ENCODE measurements around the gene ABCC6.
"Not testable (repeated sequence)": the region's sequence is repeated elsewhere in the genome, so short reads cannot be mapped to it uniquely, and the experiment has no call there.

ABCC6 gene

DNA sequence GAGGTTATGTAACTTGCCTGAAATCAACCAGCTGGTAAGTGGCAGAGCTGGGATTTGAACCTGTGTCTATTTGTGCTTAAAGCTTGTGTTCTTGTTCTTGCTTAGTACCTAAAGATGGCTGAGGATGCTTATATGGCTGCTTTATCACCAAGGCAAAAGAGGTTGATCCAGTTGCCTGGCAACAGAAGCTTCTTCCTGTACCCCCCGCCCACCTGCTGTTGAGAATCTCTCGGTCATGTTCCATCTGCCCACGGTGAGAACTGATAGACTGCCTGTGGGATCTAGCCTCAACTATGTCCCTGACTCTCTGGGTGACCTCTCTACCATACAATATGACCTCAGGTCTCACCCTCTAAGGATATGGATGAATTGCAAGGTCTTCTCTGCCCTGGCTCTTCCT is 60.7 kb downstream of the ABCC6 start:
- DNase-seq (ENCODE audit: low read depth in 1 of 2, low spot score in 1 of 2) = no peak

DNA sequence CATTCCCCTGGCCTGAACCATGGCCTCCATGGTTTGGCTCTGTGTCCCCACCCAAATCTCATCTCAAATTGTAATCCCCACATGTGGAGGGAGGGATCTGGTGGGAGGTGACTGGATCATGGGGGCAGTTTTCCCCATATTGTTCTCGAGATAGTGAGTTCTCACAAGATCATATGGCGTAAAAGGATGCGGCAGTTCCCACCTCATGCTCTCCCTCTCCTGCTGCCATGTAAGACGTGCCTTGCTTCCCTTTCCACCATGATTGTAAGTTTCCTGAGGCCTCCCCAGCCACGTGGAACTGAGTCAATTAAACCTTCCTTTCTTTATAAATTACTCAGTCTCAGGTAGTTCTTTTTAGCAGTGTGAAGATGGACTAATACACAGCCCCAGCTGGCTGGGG is 61.5 kb downstream of the ABCC6 start:
- DNase-seq (ENCODE audit: low read depth in 1 of 2, low spot score in 1 of 2) = not testable (repeated sequence)

DNA sequence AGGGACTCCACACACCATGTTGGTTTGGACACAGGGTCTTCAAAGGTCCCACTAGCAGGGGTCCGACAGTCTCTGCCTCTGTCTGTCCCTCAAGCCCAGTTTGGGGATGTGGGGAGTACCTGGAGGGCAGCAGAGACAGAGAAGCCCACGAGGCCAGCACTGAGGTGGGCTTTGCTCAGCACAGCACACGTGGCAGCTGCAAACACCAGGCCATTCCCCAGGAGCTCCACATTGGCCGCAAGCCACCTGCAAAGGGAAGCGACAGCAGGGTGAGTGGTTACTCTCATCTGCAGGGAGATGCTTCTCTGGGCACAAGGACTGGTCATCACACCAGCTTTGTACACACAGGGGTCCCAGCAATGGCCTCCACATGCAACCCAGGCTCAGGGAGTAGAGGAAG is 62.0 kb downstream of the ABCC6 start:
- no peak for DNase-seq (ENCODE audit: low read depth in 1 of 2, low spot score in 1 of 2)

DNA sequence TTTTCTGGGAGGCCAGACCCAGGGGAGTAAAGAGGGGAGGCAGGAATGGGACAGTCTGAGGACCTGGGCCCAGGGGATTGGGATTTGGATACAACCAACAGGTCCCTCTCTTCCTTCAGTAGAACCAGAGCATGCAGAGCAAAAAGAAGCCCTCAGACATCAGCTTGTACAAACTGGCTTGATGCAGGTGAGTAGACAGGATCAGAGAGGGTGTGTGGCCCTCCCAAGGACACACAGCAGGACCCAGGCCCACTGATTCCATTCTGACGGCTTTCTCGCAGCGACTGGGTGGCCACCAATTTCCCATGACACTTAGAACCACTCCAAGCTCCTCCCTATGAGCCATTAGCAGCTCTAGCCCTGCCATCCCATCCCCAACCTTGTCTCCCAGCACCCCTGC is 63.6 kb downstream of the ABCC6 start:
- DNase-seq (ENCODE audit: low read depth in 1 of 2, low spot score in 1 of 2) = no peak

DNA sequence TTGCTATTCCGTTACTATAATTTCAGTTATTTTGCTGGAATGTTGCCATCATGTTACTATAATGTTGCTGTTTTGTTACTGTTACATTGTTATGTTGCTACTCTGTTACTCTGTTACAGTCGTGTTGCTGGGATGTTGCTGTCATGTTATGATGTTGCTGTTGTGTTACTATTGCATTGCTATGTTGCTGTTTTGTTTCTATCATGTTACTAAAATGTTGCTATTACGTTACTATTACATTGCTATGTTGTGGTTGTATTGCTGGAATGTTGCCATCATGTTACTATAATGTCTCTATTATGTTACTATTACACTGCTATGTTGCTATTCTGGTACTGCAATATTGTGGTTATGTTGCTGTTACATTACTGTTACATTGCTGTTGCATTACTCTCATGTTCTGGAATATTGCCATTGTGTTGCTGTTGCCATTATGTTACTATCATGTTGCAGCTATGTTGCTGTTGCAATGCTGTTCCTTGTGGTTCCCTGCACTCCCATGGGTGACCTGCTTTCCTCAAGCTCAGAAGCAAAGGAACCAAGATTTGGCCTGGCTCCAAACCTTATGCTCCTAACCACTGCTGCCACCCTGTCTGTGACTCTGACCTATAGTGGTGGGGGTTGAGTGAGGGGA is 64.4 kb downstream of the ABCC6 start:
- DNase-seq (ENCODE audit: low read depth in 1 of 2, low spot score in 1 of 2) = no peak

DNA sequence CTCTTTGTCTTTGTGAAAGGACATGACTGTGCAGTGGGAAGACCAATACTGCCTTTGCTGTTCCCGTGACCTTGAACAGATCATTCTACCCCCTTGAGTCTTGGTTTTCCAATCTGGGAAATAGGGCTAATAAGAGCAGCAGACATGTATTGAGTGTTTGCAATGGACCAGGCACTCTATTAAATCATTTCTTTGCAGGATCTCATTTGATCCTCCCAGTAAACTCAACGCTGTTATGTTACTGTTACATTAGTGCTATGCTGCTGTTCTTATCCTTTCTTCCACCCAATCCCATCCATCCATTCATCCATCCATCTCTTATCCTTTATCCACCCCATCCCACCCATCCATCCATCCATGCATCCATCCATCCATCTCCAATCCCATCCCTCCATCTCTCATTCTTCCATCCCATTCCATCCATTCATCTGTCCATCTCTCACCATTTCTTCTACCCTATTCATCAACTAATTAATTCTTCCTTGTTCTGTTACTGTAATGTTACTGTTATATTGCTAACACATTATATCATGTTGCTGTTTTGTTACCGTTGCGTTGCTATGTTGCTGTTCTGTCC is 65.1 kb downstream of the ABCC6 start:
- DNase-seq (ENCODE audit: low read depth in 1 of 2, low spot score in 1 of 2) = no peak

DNA sequence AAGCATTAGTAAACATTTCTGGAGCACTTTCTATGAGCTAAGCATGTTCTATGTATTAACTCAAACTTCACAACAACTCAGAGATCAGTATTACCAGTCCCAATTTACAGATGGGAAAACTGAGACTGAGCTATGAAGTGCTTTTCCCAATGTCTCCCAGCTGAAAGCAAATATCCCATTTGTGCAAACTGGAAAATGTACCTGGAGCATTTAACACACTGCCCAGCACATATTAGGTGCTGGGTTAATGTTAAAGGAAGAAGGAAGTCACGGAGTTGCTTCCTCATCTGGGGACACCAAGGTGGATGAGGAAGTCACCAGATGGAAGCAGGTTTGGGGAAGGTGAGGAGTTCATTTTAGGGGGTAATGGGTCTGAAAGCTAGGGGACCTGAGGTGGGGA is 66.1 kb downstream of the ABCC6 start:
- no peak for DNase-seq (ENCODE audit: low read depth in 1 of 2, low spot score in 1 of 2)

DNA sequence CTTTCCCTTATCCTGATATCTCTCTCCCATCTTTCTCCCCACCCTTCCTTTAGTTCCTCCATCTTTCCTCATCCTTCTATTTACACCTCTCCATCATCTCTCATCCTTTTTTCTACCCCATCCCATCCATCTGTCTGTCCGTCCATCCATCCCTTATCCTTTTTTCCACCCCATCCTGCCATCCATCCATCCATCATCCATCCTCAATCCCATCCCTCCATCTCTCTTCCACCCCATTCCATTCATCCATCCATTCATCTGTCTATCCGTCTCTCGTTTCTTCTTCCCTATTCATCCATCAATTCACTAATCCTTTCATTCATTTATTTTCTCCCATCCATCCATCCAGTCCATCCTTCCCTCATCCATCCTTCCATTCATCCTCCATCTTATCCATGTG is 68.1 kb downstream of the ABCC6 start:
- no peak for DNase-seq (ENCODE audit: low read depth in 1 of 2, low spot score in 1 of 2)

DNA sequence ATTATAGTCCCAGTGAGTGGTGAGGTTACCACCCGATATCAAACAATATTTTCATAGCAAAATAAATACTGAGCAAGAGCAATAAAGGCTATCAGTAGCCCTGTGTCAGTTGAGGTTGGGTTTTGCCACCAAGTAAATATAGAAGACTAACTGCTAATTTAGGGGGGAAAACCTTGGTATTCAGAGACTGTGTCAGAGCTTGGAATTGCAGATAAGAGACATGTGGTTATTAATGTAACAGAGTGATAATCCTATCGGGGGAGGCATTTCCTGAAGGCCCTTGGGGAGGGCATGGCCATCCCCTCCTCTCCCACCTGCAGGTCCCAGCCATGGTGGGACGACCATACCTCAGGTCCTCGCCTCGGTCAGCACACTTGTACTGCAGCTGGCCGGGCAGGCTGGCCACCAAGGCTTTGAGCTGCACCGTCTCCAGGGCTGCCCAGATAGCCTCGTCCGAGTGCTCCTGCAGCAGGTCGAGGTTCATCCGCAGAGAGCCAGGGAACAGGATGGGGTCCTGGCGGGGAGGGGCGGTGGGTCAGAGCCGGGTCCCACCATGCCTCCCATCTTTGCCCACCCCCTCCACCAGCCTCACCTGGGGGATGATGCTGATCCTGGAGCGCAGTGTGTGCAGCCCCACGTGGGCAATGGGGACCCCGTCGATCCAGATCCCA is 68.9 kb downstream of the ABCC6 start:
- no peak for DNase-seq (ENCODE audit: low read depth in 1 of 2, low spot score in 1 of 2)

DNA sequence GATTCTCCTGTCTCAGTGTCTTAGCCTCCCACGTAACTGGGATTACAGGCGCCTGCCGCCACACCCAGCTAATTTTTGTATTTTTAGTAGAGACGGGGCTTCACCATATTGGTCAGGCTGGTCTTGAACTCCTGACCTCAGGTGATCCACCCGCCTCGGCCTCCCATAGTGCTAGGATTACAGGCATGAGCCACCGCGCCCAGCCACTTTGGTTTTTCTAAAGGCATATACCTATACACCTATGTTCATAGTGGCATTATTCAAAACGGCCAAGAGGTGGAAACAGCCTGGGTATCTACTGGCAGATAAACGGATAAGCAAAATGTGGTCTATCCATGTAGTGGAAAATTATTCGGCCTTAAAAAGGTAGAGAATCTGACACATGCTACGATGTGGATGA is 70.3 kb downstream of the ABCC6 start:
- not testable (repeated sequence) for DNase-seq (ENCODE audit: low read depth in 1 of 2, low spot score in 1 of 2)

DNA sequence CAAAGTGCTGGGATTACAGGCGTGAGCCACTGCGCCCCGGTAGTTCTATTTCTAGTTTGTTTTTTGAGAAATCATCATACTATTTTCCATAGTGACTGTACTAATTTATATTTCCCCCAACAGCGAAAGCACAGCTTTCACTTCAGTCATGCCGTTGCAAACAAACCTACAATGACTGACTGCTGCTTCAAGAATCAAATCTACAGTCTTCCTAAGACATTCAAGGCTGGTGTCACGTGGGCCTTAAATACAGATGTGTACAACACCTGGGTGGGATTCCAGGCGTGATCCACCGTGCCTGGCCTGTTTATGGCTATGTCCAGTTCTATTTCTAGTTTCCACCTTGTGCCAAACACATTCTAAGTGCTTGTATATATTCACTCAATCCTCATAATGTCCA is 72.0 kb downstream of the ABCC6 start:
- no peak for DNase-seq (ENCODE audit: low read depth in 1 of 2, low spot score in 1 of 2)

DNA sequence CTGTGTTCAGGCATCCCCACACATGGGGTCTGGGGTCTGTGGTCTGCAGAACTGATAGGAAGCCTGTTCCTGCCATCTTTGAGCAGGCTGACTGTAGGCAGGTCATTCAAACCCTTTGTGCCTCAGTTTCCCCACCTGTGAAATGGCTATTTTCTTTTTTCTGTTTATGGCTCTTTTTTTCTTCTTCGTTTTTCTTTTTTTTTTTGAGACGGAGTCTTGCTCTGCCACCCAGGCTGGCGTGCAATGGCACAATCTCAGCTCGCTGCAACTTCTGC is 72.5 kb downstream of the ABCC6 start:
- DNase-seq (ENCODE audit: low read depth in 1 of 2, low spot score in 1 of 2) = no peak

DNA sequence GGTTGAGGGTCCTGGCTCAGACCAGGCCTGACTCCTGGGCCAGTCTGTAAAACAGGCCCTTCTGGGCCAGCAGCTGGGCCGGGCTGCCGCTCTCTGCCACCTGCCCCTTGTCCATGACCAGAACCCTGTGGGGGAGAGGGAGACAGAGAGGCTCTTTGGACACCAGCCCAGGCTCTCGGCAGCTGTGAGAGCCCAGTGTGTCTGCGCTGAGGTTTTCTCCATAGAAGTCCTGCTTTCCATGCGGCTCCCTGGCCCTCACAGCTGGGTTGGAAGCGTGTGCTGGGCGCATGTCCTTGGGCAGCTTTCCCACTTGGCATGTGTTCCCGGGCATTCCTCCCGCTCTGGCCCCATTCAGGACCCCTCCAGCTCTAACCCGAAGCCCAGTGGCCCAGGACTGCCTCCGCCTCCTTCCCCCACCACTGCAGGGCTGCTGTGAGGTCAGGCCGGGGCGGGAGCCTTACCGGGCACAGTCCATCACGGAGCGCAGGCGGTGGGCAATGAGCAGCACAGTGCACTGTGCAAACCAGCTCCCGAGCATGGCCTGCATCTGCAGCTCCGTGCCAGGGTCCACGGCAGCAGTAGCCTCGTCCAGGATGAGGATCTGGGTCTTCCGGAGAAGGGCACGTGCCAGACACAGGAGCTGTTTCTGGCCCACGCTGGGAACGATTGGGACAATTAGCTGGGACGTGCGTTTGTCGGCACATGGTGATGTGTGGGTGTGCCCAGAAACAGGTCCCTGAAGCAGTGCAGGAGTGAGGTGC is 73.0 kb downstream of the ABCC6 start:
- no peak for DNase-seq (ENCODE audit: low read depth in 1 of 2, low spot score in 1 of 2)

DNA sequence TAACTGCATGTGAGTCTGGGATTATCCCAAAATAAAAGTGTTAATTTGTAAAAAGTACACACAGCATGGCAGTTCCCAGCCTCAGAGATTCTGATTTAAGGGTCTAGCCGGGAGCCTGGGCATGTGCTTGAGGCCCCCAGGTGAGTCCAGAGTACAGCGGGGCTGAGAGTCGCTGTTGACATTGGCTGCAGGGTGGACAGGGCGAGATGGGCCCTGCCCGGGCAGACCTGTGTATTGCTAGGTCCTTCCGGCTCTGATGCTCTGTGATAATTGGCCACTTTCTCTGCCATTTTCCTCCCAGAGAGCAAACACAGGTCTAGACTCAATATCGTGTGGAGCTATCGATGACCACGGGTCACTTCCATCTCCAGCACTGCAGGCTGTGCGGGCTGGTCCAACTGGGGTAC is 73.6 kb downstream of the ABCC6 start:
- DNase-seq (ENCODE audit: low read depth in 1 of 2, low spot score in 1 of 2) = no peak

DNA sequence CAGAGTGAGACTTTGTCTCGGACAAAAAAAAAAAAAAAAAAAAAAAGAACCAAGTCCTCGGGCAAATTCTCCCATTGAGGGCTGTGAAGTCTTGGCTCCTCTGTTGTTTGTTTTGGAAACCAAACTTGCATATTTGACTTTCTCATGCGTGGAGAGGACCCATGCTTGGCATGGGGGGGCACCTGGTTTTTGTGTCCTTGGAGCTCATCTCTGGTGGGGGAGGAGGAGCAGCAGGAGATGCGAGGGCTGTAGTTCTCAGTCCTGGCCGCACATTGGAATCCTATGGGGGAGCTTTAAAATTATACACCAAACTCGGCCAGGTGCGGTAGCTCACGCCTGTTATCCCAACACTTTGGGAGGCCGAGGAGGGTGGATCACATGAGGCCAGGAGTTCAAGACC is 74.5 kb downstream of the ABCC6 start:
- DNase-seq (ENCODE audit: low read depth in 1 of 2, low spot score in 1 of 2) = no peak

DNA sequence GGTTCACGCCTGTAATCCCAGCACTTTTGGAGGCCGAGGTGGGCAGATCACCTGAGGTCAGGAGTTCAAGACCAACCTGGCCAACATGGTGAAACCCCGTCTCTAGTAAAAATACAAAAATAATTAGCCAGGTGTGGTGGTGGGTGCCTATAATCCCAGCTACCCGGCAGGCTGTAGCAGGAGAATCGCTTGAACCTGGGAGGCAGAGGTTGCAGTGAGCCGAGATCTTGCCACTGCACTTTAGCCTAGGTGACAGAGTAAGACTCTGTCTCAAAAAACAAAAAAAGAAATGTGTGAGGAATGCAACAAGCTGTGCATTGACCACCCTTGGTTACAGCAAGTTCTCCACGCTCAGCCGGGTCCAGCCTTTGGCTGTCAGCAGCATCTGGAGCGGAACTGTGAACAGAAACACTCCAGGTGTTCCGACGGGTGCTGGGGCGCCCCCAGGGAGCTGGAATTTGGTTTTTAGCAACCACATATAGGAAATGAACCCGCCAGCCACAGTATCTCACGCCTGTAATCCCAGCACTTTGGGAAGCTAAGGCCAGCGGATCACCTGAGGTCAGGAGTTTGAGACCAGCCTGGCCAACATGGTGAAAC is 75.2 kb downstream of the ABCC6 start:
- DNase-seq (ENCODE audit: low read depth in 1 of 2, low spot score in 1 of 2) = not testable (repeated sequence)

DNA sequence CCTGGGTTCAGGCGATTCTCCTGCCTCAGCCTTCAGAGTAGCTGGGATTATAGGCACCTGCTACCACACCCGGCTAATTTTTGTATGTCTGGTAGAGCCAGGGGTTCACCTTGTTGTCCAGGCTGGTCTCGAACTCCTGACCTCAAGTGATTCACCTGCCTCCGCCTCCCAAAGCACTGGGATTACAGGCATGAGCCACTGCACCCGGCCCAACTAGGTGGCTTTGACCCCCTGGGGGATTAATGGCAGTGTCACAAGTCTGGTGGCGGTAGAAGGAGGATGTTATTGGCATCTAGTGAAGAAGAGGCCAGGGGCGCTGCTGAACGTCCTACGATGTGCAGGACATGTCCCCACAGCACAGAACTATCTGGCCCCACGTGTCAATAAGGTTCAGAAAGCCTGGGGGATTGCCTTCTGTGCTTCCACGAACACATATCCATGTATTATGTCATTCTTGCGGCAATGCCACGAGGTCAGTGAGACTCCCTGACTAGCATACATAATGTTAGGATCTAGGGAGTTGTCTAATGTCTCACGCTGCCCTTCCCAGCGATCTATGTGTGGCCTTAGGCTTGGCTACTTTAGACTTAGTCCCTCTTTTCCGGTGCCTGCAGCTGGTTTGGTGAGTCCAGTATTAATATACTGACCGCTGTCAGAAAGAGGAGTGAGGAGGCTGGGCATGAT is 75.8 kb downstream of the ABCC6 start:
- no peak for DNase-seq (ENCODE audit: low read depth in 1 of 2, low spot score in 1 of 2)

DNA sequence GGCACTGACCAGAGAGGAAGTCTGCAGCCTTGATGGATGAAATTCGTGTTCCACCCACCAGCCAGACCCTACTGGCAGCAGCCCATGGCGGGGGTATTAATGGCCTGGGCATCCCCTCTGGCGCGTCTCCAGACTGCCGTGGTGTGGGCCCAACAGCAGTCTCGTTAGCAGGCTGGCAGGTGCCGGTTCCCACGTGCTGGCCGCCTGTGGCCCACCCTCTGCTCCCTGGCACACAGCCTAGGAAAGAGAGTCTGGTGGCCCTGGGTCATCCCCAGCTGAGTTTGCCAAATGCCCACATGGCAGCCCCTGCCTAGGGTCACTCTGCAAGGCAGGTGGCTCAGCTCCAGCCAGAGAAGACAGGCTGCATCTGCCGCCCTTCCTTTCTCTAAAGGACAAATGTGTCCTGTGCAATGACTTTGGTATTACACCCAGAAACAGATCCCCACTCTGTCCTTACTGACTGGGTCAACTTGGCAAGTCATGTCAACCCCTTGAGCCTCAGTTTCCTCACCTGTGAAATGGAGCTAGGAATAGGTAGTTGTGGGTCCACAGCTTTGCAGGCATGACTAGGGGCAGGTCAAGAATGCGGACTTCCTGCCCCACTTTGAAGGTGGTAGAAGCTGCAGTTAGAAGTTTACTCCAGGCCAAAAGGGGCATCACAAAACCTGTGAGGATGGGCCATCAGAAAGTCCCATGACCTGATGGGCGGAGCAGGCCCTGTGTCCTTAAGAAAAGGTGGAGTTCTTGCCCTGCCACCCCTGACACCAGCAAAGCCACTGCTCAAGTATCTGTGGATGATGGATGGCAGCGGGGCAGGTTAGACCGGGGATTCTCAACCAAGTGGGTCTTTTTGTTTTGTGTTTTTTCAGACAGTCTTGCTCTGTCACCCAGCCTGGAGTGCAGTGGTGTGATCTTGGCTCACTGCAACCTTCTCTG is 76.6 kb downstream of the ABCC6 start:
- DNase-seq (ENCODE audit: low read depth in 1 of 2, low spot score in 1 of 2) = no peak

DNA sequence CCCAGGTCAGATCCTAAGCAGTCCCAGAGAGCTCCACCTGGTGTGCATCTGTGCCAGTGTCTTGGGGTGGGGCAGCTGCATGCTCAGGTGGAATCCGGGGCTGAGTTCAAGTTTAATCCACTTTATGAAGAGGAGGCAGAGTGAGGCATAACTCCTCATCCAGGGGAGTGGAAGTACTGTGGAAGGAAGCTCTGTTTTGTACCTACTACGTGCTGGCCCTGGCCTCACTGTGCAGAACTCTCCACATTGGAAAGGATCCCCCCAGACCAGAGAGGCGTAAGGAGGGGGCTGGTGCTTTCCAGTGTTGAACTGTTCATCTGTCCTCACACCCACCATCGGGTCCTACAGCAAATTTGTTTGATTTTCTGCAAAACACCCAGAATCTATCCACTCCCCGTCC is 78.0 kb downstream of the ABCC6 start:
- no peak for DNase-seq (ENCODE audit: low read depth in 1 of 2, low spot score in 1 of 2)

DNA sequence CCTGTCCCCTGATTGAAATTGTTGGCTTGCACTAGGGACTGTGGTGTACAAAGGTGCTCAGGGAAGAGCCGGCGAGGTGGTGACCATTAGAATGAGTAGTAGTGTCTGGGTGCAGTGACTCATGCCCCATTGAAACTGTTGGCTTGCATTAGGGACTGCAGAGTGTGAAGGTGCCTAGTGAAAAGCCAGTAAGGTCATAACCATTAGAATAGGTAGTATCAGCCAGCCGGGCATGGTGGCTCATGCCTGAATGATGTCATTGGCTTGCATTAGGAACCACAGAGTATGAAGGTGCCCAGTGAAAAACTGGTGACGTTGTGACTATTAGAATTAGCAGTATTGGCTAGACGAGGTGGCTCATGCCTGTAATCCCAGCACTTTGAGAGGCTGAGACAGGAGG is 78.9 kb downstream of the ABCC6 start:
- DNase-seq (ENCODE audit: low read depth in 1 of 2, low spot score in 1 of 2) = no peak
